Measurements from ENCODE around the gene N4BP2.

Gene N4BP2

DNA sequence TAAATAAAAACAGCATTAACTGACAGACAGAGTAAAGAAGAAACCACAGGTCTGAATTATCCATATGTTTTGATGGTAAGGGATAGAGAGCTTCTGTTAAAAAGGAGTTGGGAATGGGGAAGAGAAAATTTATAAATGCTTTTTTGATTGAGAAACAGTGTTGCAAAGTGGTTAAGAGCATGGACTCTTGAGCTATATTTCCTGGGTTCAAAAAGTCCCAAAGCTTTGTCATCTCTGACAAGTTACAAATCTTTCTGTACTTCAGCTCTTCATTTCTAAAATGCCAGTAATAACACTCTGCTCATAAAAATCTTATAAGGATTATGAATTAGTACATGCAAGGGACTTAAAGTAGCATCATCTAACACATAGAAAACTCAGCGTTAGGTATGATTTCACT, 62.2 kb downstream of the N4BP2 start:
- TF ChIP-seq YY1 (IDR thresholded peaks at IDR 0.05; ENCODE audit: low read depth) (no peak), TEAD4 (IDR thresholded peaks at IDR 0.05) (no peak), FOXM1 (IDR thresholded peaks at IDR 0.05; ENCODE audit: borderline replicate concordance, low read depth) (no peak), EGR1 (IDR thresholded peaks at IDR 0.05) (no peak)
- TF ChIP-seq, protein P1, sequence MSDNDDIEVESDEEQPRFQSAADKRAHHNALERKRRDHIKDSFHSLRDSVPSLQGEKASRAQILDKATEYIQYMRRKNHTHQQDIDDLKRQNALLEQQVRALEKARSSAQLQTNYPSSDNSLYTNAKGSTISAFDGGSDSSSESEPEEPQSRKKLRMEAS (IDR thresholded peaks at IDR 0.05), result no peak

DNA sequence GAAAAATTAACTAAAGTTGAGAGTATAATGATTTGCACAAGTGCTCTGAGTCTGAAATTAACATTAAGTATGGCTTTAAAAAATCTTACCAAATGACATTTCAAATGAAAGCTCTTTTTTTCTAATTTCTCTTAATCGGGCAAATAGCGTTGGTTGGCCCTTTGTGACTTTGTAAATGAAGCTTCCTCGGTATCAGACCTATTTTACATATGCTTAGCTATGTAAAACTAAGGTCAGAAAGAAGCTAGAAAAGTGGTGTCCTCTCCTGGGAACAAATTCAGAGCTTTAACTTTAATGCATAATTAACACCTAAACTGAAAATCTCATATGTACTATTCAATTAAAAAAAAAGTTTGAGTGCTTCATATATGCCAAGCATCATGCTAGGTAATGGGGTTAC, 62.7 kb downstream of the N4BP2 start:
- TF ChIP-seq, protein P2, sequence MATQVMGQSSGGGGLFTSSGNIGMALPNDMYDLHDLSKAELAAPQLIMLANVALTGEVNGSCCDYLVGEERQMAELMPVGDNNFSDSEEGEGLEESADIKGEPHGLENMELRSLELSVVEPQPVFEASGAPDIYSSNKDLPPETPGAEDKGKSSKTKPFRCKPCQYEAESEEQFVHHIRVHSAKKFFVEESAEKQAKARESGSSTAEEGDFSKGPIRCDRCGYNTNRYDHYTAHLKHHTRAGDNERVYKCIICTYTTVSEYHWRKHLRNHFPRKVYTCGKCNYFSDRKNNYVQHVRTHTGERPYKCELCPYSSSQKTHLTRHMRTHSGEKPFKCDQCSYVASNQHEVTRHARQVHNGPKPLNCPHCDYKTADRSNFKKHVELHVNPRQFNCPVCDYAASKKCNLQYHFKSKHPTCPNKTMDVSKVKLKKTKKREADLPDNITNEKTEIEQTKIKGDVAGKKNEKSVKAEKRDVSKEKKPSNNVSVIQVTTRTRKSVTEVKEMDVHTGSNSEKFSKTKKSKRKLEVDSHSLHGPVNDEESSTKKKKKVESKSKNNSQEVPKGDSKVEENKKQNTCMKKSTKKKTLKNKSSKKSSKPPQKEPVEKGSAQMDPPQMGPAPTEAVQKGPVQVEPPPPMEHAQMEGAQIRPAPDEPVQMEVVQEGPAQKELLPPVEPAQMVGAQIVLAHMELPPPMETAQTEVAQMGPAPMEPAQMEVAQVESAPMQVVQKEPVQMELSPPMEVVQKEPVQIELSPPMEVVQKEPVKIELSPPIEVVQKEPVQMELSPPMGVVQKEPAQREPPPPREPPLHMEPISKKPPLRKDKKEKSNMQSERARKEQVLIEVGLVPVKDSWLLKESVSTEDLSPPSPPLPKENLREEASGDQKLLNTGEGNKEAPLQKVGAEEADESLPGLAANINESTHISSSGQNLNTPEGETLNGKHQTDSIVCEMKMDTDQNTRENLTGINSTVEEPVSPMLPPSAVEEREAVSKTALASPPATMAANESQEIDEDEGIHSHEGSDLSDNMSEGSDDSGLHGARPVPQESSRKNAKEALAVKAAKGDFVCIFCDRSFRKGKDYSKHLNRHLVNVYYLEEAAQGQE (IDR thresholded peaks at IDR 0.05; ENCODE audit: low read depth), result no peak
- TF ChIP-seq NFIC (IDR thresholded peaks at IDR 0.05), result no peak
- no peak for TF ChIP-seq FOXM1 (IDR thresholded peaks at IDR 0.05; ENCODE audit: borderline replicate concordance, low read depth)
- TF ChIP-seq YY1 (IDR thresholded peaks at IDR 0.05; ENCODE audit: low read depth), result no peak
- TF ChIP-seq TCF12 (IDR thresholded peaks at IDR 0.05; ENCODE audit: low read depth), result no peak
- TF ChIP-seq, protein P1 (IDR thresholded peaks at IDR 0.05), result no peak
- no peak for TF ChIP-seq TEAD4 (IDR thresholded peaks at IDR 0.05)
- no peak for TF ChIP-seq CREB1 (IDR thresholded peaks at IDR 0.05; ENCODE audit: low read depth)
- TF ChIP-seq EP300 (IDR thresholded peaks at IDR 0.05; ENCODE audit: borderline replicate concordance), result no peak

DNA sequence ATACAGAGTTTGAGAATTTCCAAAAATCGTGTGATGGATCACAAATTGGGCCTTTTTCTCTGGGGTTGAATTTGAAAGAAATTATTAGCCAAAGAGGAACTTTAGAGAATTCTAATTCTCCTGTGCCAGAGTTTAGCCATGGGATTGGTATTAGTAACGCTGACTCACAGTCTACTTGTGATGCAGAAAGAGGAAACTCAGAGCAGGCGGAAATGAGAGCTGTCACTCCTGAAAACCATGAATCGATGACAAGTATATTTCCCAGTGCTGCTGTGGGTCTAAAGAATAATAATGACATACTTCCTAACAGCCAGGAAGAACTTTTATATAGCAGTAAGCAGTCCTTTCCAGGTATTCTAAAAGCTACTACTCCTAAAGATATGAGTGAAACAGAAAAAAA, 64.9 kb downstream of the N4BP2 start:
- TF ChIP-seq, protein P1 (IDR thresholded peaks at IDR 0.05), result no peak
- no peak for TF ChIP-seq CREB1 (IDR thresholded peaks at IDR 0.05; ENCODE audit: low read depth)
- TF ChIP-seq, protein P3, sequence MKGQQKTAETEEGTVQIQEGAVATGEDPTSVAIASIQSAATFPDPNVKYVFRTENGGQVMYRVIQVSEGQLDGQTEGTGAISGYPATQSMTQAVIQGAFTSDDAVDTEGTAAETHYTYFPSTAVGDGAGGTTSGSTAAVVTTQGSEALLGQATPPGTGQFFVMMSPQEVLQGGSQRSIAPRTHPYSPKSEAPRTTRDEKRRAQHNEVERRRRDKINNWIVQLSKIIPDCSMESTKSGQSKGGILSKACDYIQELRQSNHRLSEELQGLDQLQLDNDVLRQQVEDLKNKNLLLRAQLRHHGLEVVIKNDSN (IDR thresholded peaks at IDR 0.05), result no peak
- no peak for TF ChIP-seq TEAD4 (IDR thresholded peaks at IDR 0.05)
- TF ChIP-seq CEBPB (IDR thresholded peaks at IDR 0.05), result no peak
- TF ChIP-seq EGR1 (IDR thresholded peaks at IDR 0.05), result no peak
- TF ChIP-seq TAF1 (IDR thresholded peaks at IDR 0.05; ENCODE audit: low read depth), result no peak
- TF ChIP-seq RAD21 (IDR thresholded peaks at IDR 0.05; ENCODE audit: low read depth), result no peak
- TF ChIP-seq NFIC (IDR thresholded peaks at IDR 0.05), result no peak

DNA sequence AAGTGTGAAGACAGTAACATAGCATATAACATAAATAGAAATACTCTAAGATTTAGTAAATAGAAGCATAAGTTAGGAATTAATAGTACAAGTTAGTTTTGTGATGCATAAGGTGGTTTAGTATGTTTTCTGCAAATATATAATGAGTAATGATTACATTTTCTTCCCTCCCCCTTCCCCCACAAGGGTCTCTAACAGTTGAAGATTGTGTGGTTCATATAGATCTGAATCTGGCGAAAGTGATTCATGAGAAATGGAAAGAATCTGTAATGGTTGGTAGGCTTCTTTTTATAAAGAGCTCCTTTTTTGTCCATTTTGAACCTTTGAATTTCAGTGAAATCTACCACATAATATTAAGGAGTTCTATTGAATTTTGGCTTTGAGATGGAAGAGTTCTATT, 66.3 kb downstream of the N4BP2 start:
- TF ChIP-seq TEAD4 (IDR thresholded peaks at IDR 0.05), result no peak
- TF ChIP-seq, protein P2 (IDR thresholded peaks at IDR 0.05; ENCODE audit: low read depth), result no peak
- TF ChIP-seq ZBTB7A (IDR thresholded peaks at IDR 0.05; ENCODE audit: low read depth), result no peak
- TF ChIP-seq RAD21 (IDR thresholded peaks at IDR 0.05; ENCODE audit: low read depth), result no peak
- TF ChIP-seq FOXM1 (IDR thresholded peaks at IDR 0.05; ENCODE audit: borderline replicate concordance, low read depth), result no peak
- TF ChIP-seq EP300 (IDR thresholded peaks at IDR 0.05; ENCODE audit: borderline replicate concordance), result no peak
- TF ChIP-seq TCF12 (IDR thresholded peaks at IDR 0.05; ENCODE audit: low read depth), result no peak

DNA sequence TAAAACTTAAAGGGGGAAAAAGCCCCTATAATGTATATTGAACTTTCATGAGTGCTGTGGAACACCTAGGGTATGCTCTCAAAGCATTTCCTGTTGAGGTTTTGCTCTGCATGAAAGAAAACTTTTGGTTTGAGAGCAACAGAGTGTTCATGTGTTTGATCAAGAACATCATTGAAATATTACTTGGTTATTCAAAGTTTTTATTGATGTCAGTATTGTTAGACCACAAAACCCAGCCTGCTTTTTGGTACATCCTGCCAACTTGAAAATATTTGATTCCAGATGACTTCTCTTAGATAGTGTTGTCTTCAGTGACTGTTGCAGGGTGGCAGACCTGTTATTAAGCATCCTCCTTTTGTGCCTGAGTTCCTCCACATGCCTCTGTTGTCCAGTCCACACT, 68.0 kb downstream of the N4BP2 start:
- TF ChIP-seq RAD21 (IDR thresholded peaks at IDR 0.05; ENCODE audit: low read depth) (no peak), TCF12 (IDR thresholded peaks at IDR 0.05; ENCODE audit: low read depth) (no peak), ZBTB7A (IDR thresholded peaks at IDR 0.05; ENCODE audit: low read depth) (no peak), EP300 (IDR thresholded peaks at IDR 0.05; ENCODE audit: borderline replicate concordance) (no peak), TEAD4 (IDR thresholded peaks at IDR 0.05) (no peak), NFIC (IDR thresholded peaks at IDR 0.05) (no peak), FOXM1 (IDR thresholded peaks at IDR 0.05; ENCODE audit: borderline replicate concordance, low read depth) (no peak), EGR1 (IDR thresholded peaks at IDR 0.05) (no peak), CEBPB (IDR thresholded peaks at IDR 0.05) (no peak), YY1 (IDR thresholded peaks at IDR 0.05; ENCODE audit: low read depth) (no peak), CREB1 (IDR thresholded peaks at IDR 0.05; ENCODE audit: low read depth) (no peak), TAF1 (IDR thresholded peaks at IDR 0.05; ENCODE audit: low read depth) (no peak)
- TF ChIP-seq, protein P1 (IDR thresholded peaks at IDR 0.05), result no peak
- TF ChIP-seq, protein P2 (IDR thresholded peaks at IDR 0.05; ENCODE audit: low read depth), result no peak
- TF ChIP-seq, protein P3 (IDR thresholded peaks at IDR 0.05), result no peak

Measured in Ishikawa (cell line).